COLO668 (cell line): ENCODE data around the gene DUSP8.
A peak's percentile ranks its signal among the peaks of the same experiment; 100 is the strongest.

Experiments used
- DNase-seq: peaks from one replicate; lab custom pipeline; 2025; ENCODE audit not compliant: unreplicated experiment; lab: John Stamatoyannopoulos, UW

Gene DUSP8

DNA sequence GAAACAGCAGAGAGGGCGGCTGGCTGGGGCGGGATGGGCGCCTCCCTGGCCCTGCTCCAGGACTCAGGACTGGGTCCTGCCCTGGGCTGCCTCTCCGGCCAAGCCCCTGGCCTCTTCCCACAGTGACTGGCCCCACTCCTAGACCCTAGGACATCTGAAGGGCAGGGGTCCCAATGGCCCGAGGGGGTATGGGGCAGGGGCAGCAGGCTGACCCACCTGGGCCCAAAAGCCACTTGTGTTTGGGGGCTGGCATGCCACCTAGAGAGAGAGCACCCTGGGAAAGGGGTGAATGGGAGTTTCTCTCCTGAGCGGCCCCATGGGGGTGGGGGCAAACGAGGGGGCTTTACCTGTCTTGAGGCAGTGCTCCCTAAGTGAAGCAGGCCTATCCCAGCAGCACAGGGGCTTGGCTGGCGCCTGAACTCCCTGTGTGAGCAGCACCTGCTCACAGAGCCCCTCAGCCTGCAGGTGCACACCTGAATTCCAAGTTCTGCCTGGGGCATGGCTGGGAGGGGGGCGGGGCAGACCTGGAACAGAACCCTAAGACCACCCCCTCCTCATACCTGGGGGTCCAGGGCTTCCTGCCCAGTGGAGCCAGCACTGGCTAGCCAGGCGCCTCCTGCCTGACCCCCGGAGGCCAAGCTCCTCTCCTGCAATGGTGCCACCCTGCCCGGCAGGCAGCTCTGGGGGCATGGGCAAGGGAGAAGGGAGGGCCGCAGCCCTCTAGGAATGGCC, 16.9 kb downstream of the DUSP8 start:
- DNase-seq = no peak

DNA sequence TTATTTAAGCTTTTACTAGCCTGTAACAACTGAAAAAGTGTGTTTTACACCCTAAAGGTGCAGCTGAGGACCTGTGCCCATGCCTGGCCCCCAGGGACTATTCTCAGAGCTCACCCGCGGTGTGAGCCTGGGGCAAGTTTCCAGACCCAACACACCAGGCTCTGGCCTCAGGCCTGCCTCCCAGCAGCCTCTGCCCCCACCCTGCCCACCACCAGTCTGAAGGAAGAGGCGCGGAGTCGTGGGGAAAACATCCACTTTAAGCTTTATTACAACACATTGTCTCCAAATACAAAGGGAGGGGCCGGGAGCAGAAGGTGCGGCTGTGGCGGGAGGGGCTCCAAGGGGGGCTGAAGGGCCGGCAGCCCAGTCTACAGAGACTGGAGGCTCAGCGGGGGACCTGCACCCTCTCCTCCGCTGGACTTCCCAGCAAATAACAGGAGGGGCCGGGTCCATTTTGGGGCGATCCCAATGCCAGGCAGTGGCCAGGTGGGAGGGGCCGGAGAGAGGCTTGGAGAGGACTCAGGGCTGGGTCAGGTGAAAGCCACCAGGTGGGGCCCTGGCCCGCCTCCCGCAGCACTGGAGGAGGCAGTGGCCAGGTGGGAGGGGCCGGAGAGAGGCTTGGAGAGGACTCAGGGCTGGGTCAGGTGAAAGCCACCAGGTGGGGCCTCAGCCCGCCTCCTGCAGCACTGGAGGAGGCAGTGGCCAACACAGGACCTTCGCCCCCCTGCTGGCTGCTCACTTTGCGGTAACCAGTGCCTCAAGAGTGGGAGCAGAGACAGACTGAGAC, 18.1 kb downstream of the DUSP8 start:
- DNase-seq = peak; percentile 72

DNA sequence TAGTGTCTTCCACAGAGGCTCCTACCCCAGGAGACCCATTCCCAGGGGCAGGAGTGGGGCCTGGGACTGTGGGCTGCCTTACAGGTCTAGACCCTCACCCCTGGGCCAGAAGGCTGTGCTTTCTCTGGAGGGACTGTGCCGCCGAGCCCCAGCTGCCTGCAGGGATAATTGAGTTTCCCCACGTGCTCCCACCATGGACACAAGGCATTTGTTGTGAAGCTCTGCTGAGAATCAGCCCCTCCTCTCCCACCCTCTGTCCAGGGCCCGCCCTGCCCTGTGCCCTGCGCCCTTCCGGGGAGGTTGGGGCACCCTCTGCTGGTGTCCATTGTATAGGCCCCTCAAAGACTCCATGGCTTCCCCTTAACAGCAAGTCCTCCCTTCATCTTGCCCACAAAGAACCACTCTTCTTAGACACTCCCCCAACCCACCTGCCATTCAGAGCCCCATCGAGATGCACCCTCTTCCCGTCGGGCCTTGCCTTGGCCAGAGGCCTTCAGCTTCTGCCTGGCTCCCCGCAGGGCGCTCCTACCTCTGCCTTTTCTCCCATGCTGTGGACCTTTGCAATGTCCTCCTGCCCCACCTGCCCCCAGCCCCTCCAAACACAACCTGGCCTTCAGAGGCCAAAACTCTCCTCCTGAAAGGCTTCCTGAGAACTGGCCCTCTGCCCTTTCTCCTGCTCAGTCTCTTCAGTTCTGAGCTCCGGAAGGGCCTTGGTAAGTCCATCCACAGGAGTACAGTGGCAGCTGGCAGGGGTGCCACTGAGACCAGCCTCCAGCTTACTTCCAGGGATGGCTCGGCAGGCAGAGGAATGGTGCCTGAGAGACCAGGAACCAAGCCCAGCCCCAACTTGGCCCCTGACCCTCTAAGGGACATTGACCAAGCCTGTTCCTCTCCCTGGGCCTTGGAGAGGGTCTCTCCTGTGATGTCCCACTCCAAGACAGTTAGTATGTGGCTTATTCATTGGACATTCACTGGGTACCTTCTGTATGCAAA, 22.4 kb downstream of the DUSP8 start:
- DNase-seq = no peak

DNA sequence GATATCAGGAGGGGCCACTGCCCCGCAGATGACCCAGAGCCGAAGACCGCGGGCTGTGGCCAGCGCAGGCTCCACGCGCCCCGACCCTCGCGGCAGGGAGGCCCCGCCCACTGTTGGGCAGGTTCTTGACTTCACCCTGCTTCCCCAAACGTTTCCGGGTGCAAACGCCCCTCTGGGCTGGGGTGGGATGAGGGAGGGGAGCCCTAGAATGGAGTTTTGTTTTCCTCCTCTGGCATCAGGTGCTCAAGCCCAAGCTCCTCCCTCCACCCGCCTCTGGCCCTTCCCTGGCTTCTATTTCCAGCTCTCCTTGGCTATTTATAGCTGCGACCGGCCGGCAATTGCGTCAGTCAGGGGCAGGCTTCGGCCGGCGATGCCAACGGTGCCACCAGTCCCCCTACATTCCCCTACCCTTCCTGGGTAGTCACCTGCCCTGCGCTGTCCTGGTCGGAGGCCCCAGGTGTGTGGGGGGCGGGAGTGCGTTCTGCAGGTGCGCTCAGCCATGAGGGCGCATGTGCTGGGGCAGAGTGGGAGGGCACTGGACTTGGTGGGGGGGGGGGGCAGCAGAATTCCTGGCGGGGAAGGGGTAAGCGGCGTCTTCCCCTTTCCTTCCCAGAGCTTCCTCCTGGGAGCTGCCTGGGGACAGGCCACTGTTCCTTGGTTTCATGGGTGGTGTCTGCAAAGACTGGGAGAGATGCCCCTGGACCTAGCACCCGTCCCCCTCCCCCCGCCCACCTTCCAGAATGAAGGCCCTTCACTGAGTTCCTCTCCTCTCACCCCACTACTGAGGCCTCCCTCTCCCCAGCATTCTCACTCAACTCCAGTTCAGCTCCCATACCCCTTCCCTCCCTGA, 23.6 kb downstream of the DUSP8 start:
- DNase-seq = peak; percentile 66

DNA sequence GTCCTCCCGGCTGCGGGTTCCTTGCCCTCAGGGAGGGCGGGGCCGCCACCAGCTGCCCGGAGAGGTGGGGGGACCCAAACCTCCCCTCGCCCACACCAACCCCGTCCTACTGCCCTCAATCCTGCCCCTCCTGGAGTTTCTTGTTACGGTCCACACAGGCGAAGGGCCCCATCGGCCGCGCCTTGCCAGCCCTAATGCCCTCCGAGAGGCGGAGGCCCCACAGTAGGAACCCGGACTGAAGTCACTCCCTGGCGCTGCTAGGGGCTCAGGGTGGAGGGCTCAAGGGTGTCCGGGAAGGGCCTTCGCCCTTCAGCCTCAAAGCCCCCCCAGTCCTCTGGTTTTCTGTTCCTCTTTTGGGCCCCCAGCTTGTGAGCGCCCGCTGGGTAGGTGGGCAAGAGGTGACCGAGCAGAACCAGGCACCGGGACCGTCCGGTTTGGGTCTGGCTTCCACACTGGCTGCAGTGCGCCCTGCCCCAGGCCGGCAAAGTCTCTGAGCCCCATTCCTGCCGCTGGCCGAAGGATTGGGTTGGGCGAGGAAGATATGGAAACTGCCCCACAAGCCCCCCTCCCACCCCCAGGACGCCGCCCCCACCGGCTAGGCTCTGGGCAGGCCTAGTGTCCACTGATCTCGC, 24.5 kb downstream of the DUSP8 start:
- no peak for DNase-seq

DNA sequence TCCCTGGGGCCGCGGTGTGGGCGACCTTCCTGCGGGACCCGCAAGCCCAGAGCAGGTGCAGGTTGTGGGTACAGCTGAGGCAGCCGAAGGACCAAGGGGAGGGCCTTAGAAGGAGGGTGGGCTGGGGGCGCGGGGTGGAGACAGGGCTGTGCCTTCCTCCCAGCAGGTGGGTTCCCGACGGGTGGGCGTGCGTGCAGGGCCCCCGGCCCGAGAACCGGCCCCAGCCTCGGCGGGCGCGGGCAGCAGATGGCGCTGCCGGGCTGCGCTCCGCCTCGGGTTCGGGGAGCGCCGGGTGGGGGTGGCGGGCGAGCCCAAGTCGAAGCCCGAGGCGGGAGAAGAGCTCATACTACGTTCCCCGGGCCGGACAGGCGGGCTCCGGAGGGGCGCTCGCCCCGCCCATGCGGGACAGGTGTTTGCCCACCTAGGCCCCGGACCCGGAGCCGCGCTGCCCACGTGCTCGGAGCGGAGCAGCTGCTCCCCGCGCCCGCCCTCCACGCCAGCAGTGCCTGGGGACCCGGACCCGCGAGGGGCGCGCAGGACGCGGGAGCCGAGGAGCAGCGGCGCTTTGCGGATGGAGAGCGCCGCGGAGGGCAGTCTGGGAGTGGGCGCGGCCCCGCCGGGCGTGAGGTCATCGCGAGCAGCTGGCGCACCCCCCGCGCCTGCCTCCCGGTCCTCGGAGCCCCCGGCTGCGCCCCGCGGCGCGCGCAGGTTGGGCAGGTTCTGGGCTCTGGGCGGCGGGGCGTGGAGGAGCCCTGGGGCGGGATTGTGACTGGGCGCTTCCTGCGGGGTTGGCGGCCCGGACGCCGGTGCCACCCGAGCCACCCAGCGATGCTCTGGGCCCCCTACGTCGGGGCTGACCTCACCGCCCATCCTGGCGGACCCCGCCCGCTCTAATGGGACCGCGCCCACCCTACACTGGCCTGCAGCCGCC, 25.3 kb downstream of the DUSP8 start:
- DNase-seq = peak; percentile 65

DNA sequence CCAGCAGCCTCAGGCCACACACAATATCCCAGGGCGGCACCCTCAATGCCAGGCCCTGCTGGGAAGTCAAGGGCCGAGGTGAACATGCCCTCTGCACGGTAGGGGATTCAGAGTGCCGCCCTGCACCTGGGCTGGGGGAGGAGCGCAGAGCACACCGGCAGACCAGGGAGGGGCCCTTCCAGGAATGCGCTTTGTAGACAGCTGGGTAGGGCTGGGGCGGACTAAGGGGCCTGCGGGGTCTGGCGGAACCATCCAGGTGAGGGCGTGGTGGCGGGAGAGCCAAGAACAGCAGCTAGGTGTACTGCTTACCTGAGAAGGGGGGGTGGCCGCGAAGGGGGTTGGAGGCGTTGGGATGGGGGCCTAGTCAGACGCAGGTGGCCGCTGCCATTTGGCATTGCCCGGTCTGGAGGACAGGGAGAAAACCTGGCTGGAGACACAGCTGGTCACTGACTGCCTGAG, 26.0 kb downstream of the DUSP8 start:
- peak; percentile 57 for DNase-seq

DNA sequence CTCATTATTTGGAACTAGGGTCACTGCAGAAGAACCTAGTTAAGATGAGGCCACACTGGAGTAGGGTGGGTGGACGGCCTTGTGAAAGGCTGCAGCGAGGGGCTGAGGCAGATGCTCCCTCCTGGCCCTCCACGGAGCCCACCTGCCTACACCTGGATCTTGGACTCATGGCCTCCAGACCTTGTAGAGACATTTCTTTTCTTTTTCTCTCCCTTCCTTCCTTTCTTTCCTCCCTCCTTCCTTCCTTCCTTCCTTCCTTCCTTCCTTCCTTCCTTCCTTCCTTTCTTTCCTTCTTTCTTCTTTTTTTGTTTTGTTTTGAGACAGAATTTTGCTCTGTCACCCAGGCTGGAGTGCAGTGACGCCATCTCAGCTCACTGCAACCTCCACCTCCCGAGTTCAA, 26.6 kb downstream of the DUSP8 start:
- no peak for DNase-seq

DNA sequence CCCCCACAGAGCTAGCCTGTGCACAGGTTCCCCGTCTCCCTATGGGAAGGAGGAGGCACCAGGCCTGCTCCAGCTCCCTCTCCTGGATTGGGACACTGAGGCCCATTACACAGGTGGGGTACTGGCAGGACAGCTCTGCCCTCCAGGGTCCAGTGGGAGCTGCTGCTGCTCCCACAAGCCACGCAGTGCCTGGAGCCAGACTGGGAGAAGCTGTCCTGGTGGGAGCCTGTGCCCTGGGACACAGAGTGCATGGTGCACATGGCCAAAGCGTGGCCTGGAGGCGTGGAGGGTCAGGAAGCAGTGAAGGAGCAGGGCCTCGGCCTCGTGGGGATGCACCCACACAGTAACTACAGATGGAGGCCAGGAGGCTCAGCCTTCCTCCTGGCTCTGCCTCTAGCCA, 27.5 kb downstream of the DUSP8 start:
- DNase-seq = no peak

DNA sequence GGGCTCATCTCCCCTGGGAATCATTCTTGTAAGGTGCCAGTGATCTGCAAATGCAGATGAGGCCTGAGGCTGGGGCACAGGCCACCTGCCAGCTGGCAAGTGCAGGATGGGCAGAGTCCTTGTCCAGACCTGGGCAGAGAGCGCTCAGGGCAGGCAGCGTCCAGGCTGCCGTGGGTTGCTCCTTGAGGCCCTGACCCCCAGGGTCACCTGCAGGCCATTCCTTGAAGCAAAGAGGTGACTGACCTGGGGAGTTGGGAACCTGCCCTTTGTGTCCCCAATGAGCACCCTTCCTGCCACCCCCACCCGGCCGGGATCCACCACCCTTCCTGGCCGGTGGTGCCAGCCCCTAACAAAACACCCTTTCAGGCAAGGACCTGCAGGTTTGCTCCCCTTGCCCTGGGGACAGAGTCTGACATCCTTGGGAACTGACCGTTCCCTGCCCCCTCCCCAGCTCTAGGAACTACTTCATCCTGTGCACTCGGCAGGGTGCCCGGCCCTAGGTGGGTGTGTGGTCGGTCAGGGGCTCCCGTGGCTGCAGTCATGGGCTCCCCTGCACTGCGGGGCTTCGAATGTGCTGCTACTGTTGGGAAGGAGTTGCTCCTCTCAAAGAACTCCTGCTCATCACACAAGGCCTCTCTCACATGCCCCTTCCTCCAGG, 28.3 kb downstream of the DUSP8 start:
- no peak for DNase-seq

DNA sequence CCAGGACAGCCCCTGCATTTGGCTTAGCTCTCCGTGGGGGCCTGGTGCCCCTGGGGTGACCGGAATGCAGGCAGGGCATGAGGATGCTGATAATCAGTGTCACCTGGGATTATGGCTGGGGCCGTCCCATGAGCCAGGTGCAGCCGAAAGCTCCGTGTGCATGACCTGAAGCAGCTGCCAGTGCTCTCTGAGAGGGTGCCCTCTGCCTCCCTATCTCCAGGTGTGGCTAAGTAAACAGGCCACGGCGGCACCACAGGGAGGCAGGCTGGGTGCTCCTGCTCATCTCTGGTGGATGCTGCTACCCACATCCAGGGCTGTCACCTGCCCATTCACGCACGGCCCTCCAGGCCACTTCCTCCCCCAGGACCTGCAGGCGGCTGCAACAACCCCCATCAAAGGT, 29.8 kb downstream of the DUSP8 start:
- DNase-seq = peak; percentile 79

DNA sequence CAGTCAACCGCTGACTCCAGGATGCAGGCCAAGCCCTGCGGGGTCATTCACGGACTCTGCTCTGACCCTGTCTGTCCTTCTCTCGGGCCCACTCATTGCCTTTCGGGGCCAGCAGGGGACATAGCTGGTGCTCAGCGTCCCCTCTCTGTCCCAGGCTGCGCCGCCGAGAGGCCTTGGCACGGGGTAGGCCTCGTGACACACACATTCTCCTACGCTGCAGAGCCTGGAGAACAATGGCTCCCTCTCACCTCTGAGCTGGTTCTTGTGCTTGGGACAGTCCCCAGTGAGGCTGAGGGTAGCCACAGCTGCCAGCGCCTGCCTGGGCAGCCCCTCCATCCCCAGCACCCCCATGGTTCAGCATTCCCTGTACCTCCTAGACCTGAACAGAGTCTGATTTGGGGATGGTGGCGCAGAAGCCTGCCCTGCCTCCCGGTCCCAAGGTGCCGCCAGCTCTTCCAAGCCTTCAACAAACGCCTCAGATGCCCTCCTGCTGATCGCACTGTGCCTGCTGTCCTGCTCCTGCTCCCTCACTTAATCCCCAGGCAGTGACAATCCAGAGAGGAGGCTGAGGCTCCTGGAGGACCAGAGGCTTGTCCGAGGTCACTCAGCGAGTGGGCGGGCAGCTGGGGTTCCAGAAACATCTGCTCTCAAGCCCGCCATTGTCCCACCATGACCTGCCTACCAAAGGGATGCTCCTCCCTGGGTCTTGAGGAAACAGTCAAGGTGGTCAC, 30.4 kb downstream of the DUSP8 start:
- no peak for DNase-seq

DNA sequence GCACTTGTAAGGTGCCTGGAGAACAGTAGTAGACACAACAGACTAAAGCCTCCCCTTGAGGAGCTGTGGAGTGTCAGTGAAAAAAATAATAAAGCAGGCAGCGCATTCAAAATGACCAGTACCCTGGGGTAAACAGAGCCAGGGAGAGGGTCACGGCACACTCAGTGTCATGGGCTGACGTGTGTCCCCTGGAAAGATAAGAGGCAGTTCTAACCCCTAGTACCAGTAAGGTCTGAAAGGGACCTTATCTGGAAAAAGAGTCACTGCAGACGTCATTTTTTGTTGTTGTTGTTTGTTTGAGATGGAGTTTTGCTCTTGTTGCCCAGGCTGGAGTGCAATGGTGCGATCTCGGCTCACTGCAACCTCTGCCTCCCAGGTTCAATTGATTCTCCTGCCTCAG, 32.0 kb downstream of the DUSP8 start:
- DNase-seq = no peak

DNA sequence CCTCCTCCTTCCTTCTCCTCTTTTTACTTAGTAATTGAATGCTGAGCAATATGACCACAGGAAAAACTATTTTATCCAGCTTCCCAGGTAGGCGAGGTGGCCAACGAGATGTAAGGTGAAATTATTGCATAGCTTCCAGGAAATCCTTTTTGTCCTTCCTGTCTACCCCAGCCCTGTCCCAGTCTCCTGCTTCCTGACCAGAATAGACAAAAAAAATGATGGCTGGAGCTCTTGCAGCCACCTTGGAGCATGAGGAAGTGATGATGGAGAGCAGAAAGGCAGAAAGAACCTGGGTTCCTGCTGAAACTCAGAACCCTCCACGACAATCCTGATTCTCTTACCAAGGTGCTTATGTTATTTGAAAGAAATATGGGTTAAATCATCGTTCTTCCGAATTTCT, 33.9 kb downstream of the DUSP8 start:
- no peak for DNase-seq

DNA sequence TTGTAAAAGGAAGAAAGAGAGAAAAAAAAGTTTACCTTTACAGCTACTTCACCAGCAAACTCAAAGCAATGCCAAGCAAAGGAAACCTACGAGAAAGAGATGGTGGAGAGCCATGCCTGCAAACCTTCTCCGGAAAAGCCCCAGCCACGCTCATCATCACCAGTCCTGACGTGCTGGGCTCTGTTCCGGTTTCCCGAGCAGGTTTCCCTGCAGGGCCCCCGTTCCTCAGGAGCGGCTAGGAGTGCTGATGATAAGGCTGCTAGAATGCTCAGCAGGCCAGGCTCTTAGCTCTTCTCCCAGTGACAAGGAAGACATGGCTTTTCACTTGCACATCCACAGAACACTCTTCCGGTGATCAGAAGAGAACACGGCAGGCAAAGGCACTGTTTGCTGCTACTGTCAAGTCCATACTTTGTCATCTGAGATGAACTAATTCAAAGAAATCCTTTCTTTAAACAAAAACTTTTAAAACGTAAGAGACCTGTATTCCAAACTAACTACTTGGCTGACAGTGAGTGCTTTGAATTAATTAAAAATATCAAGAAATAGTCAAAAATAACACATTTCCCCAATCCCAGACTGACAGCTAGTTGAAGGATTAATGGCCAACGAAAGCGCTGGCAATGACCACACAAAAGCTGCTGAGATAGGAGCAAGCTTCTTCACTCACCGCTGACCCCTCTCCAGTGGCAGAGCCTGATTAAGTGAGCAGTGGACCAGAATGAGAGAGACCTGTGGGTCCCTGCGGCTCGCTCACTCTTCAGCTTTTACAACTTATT, 35.8 kb downstream of the DUSP8 start:
- DNase-seq = no peak

DNA sequence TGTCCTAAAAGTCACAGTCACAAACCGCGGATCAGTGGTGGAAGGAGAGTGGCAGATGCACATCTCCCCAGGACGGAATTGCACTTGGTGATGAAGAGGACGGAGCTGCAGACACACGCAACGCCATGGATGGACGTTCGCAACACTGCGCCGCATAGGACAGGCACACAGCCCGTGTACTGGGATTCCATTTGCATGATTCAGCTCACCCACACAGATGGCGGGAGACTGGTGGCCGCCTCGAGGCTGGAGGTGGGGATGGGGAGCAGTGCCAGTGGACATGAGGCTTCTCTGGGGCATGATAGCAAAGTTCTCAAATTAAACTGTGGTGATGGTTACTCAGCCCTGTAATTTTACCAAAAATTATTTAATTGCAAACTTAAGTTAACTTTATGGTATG, 37.4 kb downstream of the DUSP8 start:
- no peak for DNase-seq

DNA sequence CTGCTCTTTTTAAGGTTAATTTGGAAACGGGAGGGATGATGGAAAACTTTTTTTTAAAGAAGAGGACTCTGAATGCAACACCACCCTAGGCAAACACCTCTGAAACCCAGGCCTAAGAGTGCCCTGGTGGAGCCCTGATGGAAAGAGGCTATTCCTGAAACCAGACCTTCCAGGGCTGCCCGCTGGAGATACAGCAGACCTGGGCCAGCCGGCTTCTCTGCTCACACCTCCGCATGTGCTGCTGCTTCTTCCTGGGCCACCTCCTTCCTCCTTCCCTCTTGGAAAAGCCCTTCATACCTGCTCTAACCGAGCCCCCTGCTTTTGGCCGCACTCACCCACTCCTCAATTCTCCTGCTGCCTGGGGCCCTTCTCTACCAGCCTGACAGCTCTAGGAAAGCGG, 37.9 kb downstream of the DUSP8 start:
- no peak for DNase-seq
